ENCODE data around the gene KITLG. TPM values are rescaled to one million over a fixed set of nuclear protein-coding genes. Genes with fewer than 3 reads are reported as not detected.

The KITLG gene
- total RNA-seq, 1 experiment from 2014 or later, result 570 TPM

GRCh38 chr12:88496429-88496828, 83.8 kb downstream of the KITLG start:
- Histone ChIP-seq H3K9me2 (ENCODE audit: insufficient read depth) (no peaks in the 10 kb centered on the region), H3K4me3 (replicated peaks in 1 of 2; ENCODE audit: low read depth in 1 of 2, low read length in 2 of 2) (no peak overlapping the region), H3K4me1 (ENCODE audit: control insufficient read depth in 1 of 2, insufficient read depth in 2 of 2, low read length in 2 of 2) (peaks cover 0 to 3% of the 10 kb centered on the region in 2 experiments; a peak in 2 of 4 replicates), H3K36me3 (ENCODE audit: control insufficient read depth in 1 of 2, insufficient read depth in 2 of 2, low read length in 2 of 2) (peaks cover 50 to 64% of the 10 kb centered on the region in 2 experiments), H3K27me3 (ENCODE audit: insufficient read depth, low read length) (no peaks in the 10 kb centered on the region), H3K9me3 (ENCODE audit: control insufficient read depth in 1 of 2, insufficient read depth in 1 of 2, low read depth in 1 of 2, low read length in 2 of 2) (no peaks in the 10 kb centered on the region), H3K27ac (ENCODE audit: low read depth, low read length) (no peak overlapping the region), H2AFZ (ENCODE audit: low read depth, low read length, poor library complexity, severe bottlenecking) (no peak overlapping the region), H3K79me2 (ENCODE audit: insufficient read depth, low read length) (peaks cover 64% of the 10 kb centered on the region), H3K4me2 (ENCODE audit: low read length) (no peak overlapping the region), H4K20me1 (ENCODE audit: insufficient read depth) (peaks cover 66% of the 10 kb centered on the region), H3K9ac (ENCODE audit: low read length) (no peak overlapping the region)
- BruUV-seq (replicated peaks), result no TSS peak
- POLR2A ChIA-PET, result no interaction called here
- peak; percentile 43; the same call in 1 of the 2 replicates for TF ChIP-seq POLR2AphosphoS5 (IDR thresholded peaks at IDR 0.05; ENCODE audit: low read depth, low read length)
- TF ChIP-seq ZNF274 (IDR thresholded peaks at IDR 0.05; ENCODE audit: low read depth, low read length), result no peak
- no peak for TF ChIP-seq RAD21 (IDR thresholded peaks at IDR 0.05; ENCODE audit: low read depth)
- intact Hi-C loops (cut with micrococcal nuclease), result no loop called here
- RAD21 ChIA-PET (ENCODE audit: low non-redundant PET in 1 of 2, low total read pairs in 2 of 2, uncharacterized antibody in 2 of 2, unreplicated experiment in 2 of 2), result no interaction called here
- CTCF ChIA-PET, result no interaction called here
- ATAC-seq (no peak), DNase-seq (ENCODE audit: low read depth, low spot score) (no peak)

DNA sequence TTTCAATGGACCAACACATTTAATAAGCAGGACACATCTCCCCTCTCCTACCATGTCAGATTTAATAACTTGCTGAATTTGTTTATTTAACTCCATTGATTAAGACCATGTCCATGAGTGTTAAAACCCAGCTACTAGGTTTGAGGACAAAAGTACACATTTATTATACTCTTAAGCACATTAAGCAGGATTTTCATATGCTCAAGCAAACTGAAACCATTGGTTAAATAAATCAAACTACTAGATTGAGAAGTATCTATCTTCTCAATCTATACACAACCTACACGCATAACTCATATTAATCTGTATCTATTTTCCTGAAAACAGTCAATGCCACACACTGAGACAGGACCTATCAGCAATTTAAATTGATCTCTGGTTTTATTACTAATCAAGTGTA, 85.2 kb downstream of the KITLG start:
- Histone ChIP-seq H3K4me2 (ENCODE audit: low read length) (no peak overlapping the region), H3K4me1 (ENCODE audit: control insufficient read depth in 1 of 2, insufficient read depth in 2 of 2, low read length in 2 of 2) (peaks cover 0 to 3% of the 10 kb centered on the region in 2 experiments; a peak in 2 of 4 replicates), H3K4me3 (replicated peaks in 1 of 2; ENCODE audit: low read depth in 1 of 2, low read length in 2 of 2) (no peak overlapping the region), H3K27ac (ENCODE audit: low read depth, low read length) (no peak overlapping the region; the same call in 1 of the 2 replicates), H4K20me1 (ENCODE audit: insufficient read depth) (peaks cover 61% of the 10 kb centered on the region), H2AFZ (ENCODE audit: low read depth, low read length, poor library complexity, severe bottlenecking) (no peak overlapping the region), H3K79me2 (ENCODE audit: insufficient read depth, low read length) (peaks cover 50% of the 10 kb centered on the region), H3K27me3 (ENCODE audit: insufficient read depth, low read length) (no peaks in the 10 kb centered on the region), H3K36me3 (ENCODE audit: control insufficient read depth in 1 of 2, insufficient read depth in 2 of 2, low read length in 2 of 2) (peaks cover 42 to 56% of the 10 kb centered on the region in 2 experiments), H3K9me2 (ENCODE audit: insufficient read depth) (no peaks in the 10 kb centered on the region), H3K9me3 (ENCODE audit: control insufficient read depth in 1 of 2, insufficient read depth in 1 of 2, low read depth in 1 of 2, low read length in 2 of 2) (no peaks in the 10 kb centered on the region), H3K9ac (ENCODE audit: low read length) (no peak overlapping the region)
- no TSS peak for BruUV-seq (replicated peaks)
- CTCF ChIA-PET, result no interaction called here
- intact Hi-C loops (cut with micrococcal nuclease), result no loop called here
- DNase-seq (ENCODE audit: low read depth, low spot score) (no peak), ATAC-seq (no peak)
- TF ChIP-seq ELF1 (IDR thresholded peaks at IDR 0.05; ENCODE audit: borderline replicate concordance, low read depth), result no peak
- no peak for TF ChIP-seq EGR1 (IDR thresholded peaks at IDR 0.05; ENCODE audit: low read depth)
- TF ChIP-seq, protein P1, sequence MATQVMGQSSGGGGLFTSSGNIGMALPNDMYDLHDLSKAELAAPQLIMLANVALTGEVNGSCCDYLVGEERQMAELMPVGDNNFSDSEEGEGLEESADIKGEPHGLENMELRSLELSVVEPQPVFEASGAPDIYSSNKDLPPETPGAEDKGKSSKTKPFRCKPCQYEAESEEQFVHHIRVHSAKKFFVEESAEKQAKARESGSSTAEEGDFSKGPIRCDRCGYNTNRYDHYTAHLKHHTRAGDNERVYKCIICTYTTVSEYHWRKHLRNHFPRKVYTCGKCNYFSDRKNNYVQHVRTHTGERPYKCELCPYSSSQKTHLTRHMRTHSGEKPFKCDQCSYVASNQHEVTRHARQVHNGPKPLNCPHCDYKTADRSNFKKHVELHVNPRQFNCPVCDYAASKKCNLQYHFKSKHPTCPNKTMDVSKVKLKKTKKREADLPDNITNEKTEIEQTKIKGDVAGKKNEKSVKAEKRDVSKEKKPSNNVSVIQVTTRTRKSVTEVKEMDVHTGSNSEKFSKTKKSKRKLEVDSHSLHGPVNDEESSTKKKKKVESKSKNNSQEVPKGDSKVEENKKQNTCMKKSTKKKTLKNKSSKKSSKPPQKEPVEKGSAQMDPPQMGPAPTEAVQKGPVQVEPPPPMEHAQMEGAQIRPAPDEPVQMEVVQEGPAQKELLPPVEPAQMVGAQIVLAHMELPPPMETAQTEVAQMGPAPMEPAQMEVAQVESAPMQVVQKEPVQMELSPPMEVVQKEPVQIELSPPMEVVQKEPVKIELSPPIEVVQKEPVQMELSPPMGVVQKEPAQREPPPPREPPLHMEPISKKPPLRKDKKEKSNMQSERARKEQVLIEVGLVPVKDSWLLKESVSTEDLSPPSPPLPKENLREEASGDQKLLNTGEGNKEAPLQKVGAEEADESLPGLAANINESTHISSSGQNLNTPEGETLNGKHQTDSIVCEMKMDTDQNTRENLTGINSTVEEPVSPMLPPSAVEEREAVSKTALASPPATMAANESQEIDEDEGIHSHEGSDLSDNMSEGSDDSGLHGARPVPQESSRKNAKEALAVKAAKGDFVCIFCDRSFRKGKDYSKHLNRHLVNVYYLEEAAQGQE (IDR thresholded peaks at IDR 0.05; ENCODE audit: low read depth), result no peak
- TF ChIP-seq, protein P2, sequence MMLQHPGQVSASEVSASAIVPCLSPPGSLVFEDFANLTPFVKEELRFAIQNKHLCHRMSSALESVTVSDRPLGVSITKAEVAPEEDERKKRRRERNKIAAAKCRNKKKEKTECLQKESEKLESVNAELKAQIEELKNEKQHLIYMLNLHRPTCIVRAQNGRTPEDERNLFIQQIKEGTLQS (IDR thresholded peaks at IDR 0.05), result no peak
- RAD21 ChIA-PET (ENCODE audit: low non-redundant PET in 1 of 2, low total read pairs in 2 of 2, uncharacterized antibody in 2 of 2, unreplicated experiment in 2 of 2), result no interaction called here
- POLR2A ChIA-PET, result no interaction called here

All from HCT116 (cell line).